CD4-positive, alpha-beta T cell treated with Interleukin-21 for 1 hour (primary cell): Measurements from ENCODE around the gene PRLR.
"Not testable (repeated sequence)": the region's sequence is repeated elsewhere in the genome, so short reads cannot be mapped to it uniquely, and the experiment has no call there.

ENCODE experiments used
- DNase-seq: peaks from one replicate; pipeline ENCODE4 v3.0.0-alpha.2; 2020

PRLR gene

DNA sequence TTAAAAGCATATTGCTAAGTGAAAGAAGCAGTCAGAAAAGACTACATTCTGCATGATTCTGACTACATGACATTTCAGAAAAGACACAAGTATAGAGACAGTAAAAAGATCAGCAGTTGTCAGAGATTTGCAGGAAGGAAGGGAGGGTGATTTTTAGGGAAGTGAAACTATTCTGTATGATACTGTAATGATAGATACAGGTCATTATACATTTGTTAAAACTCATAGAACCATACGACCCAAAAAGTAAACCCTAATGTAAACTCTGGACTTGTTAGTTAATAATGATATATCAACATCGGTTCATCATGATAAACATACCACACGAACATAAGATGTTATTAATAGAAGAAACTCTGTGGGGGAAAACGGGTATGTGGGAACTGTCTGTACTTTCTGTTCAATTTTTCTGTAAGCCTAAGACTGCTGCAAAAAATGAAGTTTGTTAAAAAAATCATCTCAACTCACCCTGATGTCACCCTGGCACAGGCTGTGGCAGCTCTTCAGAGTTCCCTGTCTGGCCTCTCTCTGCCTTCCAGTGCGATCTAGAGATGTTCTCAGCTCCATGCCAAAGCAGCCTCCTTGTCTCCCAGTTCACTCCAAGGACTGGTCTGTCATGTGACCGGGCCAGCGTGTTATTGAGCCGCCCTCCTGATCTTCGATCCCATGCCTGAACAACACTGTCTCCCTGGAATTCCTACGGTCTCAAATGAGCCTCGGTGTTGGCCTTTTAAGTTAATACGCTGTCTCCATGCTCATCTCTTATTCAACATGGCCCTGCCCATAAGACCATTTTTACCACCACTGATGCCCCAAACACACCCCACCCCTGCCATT, 35.4 kb downstream of the PRLR start:
- DNase-seq: no peak

DNA sequence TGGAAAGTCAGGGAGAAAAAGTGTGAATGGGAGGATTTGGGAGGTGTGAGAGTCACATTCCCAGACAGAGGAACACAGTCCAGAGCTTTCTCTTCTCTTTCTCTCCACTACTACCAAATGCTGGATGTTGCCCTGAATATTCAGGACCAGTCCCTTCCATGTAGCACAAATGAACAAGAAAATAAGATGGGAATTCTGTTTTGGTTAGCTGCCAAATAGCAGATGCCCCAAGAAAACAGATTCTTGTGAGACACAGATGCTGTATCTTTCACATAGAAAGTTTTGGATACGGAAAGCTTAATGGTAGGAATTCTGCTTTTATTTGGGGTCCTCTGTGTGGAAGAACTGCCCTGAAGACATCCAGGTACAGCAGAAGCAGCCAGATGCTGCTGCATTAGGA, 37.8 kb downstream of the PRLR start:
- DNase-seq: no peak

DNA sequence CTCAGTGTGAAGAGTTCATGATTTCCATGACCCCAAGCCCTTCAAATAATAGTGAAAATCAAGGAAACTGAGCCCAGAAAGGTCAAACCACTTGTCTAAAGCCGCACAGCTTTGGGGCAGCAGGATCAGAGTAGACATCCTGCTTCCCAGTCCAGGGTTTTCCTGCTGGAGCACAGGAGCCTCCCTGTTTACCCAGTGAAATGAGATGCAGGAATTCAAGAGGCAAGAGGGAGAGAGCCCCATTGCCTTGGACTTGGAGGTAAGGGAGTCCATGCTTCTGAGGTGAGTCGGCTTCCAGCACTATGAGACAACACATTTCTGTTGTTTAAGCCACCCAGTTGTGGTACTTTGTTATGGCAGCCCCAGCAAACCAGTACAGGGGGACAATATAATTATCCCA, 40.5 kb downstream of the PRLR start:
- not testable (repeated sequence) for DNase-seq

DNA sequence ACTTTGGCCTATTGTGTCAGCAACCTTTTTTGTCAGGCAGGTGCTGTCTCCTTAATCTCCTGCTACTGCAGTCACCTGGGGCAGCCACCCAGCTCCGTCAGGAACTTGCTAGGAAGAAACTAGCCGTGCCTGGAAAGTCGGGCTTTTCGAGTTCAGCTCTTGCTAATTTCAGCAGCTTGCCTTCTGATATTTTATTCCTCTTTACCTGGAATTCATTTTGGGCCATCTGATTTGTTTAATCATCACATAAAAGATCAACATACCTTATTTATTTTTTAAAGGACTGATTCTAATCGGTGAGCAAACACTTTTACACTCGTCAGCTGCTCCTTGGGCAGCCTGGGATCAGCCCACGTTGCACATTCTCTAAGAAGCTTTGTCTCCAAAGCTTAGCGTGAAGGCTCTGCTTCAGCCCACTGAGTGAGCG, 42.2 kb downstream of the PRLR start:
- DNase-seq: no peak

DNA sequence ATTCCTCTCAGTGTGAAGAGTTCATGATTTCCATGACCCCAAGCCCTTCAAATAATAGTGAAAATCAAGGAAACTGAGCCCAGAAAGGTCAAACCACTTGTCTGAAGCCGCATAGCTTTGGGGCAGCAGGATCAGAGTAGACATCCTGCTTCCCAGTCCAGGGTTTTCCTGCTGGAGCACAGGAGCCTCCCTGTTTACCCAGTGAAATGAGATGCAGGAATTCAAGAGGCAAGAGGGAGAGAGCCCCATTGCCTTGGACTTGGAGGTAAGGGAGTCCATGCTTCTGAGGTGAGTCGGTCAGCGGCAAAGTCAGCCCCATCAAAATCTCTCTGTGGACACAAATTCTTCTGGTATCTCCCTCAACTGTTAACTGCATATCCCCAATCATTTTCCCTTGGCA, 42.7 kb downstream of the PRLR start:
- not testable (repeated sequence) for DNase-seq

DNA sequence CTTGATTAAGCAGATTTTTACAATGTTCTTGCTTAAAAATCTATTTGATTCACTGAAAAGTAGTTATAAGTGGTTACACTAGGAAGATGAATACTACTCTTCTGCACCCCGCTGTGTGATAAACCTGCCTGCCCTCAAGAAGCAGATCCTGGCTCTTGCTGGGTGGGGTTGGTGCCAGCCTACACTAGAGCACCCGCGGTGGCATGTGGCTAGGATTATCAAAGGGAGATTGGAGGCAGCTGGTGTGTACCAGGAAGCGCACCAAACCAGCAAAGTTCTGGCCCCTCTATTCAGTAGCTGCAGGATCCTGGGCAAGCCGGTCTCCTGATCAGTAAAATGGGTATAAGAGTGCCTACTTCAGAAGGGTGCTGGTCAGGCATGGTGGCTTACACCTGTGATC, 43.5 kb downstream of the PRLR start:
- DNase-seq: no peak

DNA sequence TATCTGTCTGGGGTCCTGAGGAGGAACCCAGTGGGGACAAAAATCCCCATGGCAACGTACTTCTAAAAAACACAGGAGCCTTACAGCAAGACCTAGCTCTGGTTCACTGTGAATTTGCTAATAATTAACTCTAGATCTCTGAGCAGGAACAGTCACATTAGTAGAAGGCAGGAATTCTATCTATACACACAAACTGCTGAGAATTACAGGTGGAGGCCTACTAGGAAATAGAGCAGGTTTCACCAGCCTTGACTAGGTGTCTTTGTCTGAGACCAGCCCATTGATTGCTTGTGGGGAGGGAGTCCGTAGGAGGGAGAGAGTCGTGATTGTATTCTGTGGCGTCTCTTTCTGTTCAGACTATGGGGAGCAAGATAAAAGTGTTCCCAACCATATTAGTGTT, 44.8 kb downstream of the PRLR start:
- no peak for DNase-seq

DNA sequence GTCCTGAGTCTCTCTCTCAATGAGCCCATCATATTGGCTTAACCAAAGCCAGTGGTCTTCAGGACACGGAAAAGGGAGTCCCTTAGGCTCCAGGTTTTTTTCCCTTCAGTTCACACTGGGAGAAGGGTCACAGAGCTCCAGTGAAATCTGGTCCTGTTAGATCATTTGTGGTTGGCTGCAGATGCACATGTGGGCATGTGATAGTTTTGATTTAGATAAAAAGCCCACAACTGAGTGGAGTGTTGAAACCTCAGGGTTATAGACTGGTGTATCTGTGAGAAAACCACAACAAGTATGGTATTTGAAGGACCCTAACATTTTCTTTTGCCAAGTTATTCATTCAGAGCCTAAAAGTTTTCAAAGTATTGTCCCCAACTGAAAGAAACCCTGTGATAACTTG, 46.7 kb downstream of the PRLR start:
- DNase-seq: no peak

DNA sequence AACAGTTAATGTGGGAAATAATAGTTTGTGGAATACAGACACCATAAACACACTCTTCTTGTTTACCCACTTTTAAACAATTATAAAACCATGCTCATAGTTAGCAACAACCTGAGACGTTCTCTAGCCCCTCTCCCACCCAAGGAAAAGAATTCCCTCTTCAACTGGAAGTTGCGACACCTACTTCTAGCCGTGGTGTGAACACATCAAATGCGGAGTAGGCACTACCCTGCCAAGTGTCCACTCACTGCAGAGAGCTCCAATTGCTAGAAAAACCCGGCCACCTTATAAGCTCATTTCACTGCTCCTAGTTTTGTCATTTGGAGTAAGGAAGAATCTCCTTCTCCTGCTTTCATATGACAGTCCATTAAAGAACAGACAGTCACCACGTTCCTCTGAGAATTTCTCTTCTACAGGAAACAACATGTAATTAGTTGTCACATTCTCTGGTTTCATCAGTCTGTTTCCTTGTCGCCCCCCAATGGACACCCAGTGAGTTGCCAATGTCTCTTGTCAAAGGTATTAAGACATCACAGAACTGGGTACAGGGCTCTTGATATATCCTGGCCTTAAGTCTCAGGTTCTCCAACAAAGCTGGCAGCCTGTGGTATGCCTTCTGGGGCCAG, 47.3 kb downstream of the PRLR start:
- peak; percentile 9 for DNase-seq

DNA sequence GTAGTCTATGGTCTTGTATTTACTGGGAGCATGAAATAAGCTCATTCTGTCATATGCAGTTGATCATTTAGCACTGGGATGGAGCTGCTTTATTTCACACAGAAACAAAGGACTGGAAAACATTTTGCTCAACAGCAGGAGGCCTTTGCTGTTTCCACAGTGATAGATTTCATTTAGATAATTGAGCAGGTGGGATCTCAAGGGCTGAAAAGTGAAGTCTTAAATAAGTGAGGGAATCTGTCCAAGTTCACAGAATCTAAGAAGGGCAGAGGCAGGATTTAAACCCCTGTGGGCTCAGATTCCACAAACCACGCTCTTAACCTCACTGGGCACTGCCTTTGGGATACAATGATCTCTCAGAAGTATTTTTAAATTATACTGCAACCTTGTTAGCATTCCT, 47.8 kb downstream of the PRLR start:
- no peak for DNase-seq

DNA sequence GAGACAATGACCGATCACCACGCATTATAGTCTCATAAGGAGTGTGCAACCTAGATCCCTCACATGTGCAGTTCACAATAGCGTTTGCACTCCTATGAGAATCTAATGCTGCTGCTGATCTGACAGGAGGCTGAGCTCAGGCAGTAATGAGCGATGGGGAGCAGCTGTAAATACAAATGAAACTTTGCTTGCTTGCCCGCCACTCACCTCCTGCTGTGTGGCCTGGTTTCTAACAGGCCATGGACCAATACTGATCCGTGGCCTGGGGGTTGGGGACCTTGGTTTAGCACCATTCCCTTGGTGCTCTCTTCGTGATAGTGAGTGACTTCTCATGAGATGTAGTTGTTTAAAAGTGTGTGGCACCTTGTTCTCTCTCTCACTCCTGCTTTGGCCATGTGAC, 50.2 kb downstream of the PRLR start:
- DNase-seq: no peak

DNA sequence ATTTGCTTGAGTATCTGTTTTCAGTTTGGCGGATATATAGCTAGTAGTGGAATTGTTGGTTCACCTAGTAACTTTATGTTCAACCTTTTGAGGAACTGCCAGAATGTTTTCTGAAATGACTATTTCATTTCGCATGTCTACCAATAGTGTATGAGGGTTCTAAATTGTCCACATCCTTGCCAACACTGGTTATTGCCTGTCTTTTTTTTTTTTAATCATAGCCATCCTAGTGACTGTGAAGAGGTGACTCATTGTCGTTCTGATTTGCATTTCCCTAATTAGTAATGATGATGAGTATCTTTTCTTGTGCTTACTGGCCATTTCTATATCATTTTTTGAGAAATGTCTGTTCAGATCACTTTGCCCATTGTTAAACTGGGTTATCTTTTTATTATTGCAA, 52.5 kb downstream of the PRLR start:
- DNase-seq: no peak

DNA sequence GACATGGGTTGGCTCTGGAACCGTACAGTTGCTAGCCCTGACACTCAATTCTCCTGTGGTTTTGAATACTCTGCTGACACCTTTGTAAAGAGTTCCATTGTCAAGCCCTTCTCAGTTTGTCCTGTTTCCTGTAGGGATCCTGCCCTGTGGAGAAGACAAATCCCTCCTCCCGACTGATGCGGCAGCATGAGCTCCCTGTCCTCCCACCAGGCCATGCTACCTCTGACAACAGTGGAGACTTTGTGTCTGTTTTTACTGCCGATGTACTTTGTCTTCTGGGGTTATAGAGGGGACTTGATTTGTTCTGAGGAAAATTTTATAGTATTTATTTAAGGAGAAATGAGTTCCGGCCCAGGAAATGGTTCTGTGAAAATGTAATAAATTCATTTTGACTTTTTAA, 57.8 kb downstream of the PRLR start:
- DNase-seq: no peak

DNA sequence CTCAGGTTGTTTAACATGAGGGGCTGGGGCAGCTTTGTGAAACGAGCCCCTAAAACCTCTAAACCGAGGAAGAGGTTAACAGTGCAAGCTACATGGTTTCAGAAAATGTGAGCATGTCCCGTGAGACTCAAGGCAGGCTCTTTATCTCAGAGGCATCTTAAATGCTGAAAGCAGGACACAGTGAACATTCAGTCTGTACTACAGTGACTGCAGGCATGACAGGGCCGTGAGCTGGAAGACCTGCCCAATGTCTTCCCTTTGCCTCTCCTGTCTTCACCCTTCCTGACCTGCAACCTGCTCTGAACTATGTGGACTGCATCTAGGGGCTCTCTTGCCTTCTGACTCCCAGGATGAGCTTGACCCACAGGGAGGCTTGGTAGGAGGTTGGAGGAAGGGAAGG, 58.3 kb downstream of the PRLR start:
- no peak for DNase-seq

DNA sequence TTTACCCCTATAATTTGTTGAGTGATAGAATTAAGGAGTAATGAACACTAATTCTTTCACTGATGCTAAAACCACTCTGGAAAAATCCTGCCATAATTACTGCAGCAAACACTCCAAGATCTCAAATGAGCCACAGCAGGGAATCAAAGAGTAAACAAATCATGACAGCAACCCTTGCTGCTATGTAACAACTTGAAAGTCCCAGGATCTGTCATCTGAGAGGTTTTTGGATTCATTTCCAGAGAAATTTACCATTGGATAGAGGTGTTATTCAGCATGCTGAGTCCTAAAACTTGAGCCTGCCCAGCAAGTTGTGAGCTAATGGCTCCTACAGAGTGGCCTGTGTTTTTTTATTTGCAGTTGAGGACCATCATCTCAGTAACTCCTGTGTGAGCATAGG, 59.2 kb downstream of the PRLR start:
- no peak for DNase-seq

DNA sequence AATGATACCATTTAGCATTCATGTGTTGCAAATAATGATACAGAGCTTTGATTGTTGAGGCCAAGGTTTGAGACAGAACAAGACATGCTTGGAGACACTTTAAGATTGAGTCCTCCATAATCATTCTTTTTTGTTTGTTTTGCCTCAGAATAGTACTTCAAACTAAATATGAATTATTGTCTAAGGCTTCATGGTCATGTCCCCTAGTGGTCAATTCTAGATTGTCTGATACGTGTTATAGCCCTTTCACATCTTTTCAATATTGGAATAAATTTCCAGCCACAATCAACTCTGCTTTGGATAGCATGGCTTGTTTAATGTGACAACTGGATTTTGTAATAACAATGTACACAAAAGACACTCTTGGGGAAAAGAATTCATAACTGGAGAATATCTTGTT, 64.2 kb downstream of the PRLR start:
- DNase-seq: no peak

DNA sequence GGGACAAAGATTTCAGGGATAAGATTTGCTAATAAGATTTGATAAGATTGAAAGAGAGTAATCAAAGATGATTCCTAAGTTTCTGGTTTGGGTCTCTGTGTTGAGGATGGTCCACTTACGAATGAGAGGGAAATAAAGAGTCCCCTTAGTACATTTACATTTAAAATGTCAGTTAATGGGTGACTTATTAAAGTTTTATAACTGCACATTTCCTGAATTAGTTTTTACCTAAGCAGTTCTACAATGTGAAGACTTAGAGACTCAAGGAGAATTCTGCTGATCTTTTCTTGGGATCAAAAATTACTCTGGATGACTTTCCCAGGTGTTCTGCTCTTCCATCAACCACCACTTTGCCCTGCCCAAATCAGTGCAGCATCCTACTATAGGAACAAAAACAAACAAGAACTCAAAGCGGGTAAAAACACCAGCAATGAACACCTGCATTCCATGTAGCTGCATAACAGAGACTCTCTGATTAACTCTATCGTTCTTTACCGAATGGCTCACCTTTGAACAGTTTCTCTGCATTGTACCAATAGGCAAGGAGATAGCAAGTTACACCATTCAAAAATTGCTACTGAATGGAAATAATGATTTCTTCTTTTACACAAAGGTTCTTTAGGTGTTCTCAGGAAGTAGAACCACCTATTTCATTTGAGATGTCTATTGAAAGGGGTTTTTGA, 65.3 kb downstream of the PRLR start:
- DNase-seq: no peak

DNA sequence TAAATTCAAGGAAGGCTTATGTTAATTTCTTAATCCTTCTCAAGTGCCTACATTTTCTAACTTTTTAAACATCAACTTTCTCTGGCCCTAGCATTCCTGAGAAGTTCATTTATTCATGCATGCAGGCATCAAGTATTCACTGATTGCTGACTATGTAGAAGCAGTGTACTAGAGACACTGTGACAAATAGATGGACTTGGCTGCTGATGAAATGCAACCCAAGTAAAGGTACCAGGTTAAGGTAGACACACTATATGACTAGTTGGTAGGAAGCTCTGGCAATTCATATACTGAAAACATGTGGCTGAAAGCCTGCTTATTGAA, 66.6 kb downstream of the PRLR start:
- no peak for DNase-seq

DNA sequence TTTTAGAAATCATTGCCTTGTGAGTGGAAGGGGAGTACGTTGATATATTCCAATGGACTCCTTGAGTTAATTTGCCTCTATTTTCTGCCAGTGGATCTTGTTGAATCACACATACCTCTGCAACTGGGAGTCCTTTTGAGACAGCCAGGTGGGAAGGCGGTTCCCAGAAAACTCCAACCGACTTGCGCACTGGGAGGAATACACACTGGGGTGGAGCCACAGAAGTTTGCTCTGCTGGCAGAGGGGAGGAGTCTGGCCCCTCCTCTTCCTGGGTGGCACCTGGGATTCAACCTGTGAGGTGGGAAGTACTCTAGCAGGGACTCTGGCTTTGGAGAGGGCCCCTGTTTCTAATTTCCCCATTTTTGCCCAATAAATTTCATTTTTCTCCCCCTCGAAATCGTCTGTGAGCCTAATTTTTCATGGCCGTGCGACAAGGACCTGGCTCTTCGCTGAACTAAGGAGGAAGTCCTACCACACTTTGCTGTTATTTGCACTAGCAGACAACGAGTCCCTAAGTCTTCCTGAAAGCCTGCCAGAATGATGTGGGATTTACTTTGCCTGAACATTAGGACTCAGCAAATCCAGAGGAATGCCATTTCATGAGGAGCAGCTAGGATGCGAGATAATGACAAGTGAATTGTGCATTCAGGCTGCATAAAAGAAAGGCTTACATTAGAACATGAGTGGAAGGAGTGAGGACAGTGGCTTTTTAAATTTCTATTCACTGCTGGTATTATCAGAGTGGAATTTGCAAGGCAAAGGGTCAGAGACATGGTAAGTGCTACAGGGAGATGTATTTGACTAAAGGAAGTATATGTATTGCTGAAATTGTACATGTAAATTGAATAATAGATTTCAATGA, 67.2 kb downstream of the PRLR start:
- DNase-seq: no peak

DNA sequence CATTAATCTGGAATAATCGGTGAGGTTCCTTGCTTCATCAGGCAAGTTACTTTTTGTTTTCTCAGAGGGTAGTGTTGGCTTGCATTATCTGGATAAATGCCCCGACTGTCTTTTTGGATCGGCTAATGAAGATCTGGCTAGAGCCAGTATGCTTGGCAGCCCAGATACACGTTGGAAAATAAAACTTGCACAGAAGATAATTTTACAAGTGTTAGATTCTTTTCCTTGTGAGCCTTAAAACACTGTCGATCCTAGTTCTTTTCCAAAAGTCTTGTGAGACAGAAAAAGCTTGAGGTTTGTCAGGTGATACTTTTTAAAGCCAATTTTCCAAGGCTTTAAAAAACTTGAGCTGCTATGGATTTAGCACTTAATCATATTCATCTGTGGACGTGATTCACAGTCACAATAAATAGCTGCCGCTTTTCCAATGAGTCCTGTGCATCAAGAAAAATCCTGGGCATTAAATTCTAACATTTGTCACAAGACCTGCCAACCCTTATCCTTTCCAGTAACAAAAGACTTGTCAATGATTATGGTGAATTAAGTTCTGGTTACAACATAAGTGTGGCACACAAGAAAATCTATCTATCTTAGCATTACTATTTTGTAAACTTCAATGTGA, 68.5 kb downstream of the PRLR start:
- DNase-seq: no peak

DNA sequence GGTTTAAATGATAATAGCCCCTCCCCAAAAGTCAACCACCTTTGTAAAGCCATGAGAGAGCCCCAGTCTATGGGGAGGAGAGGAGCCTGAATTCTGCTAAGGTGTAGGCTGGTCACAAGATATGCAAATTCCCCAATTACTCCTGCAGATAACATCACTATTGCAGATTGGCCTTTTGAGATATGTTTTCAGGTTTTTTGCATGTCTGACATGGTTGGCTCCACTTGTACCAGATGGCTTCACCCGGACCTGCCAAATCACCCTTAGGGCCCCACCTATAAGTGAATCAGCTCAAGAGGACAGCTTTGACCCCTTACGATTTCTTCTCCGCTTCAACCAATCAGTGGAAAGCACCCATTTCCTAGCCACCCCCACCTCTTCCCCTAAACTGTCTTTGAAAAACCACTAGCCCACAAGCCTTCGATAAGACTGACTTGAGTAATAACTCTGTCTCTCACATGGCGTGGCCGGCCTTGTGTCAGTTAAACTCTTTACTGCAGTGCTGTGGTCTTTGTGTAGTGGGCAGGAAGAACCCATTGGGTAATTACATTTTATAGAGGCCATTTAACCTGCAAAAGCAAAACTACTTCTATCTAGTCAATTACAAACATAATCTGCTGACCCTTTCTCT, 69.7 kb downstream of the PRLR start:
- DNase-seq: no peak

DNA sequence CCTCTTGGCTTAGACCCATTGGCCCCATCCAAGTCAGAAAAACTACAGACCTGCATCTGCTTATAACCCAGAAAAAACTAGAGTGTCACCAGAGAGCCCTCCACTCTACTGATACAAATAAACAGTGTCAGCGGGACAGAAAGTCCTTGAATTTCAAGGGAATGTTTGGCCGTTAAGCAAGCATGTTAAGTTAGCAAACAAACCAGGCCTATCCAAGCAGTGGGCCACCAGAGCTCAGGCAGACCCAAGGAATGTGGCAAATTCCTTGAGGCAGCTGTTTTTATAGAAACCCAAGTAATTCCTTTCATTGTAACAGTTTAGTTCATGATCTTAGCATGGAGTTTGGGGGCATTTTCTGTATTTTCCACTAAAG, 70.9 kb downstream of the PRLR start:
- DNase-seq: no peak
